WTC11 (cell line): ENCODE measurements around the gene NOXA1. TPM values are rescaled to one million over a fixed set of nuclear protein-coding genes. Genes with fewer than 3 reads are reported as not detected.
A peak's percentile ranks its signal among the peaks of the same experiment; 100 is the strongest.
"Not testable (repeated sequence)": the region's sequence is repeated elsewhere in the genome, so short reads cannot be mapped to it uniquely, and the experiment has no call there.

Experiments
- ATAC-seq: fragments of 200-7000 bp; cut with Tn5 transposase; 2 replicates; pipeline ENCODE4 v1.10.0; 2021; ENCODE audit warnings: mild to moderate bottlenecking, moderate library complexity
- CTCF ChIA-PET: fragments of 300-600 bp; sonication (Branson Sonifier 250); formaldehyde crosslinking; loops from one replicate; lab custom pipeline; 2021; ENCODE audit warnings: antibody characterized with exemption; lab: Charles Lee
- POLR2A ChIA-PET: fragments of 350-600 bp; sonication (Branson Sonifier 250); formaldehyde crosslinking; loops from one replicate; lab custom pipeline; 2021; ENCODE audit warnings: antibody characterized with exemption; lab: Charles Lee
- DNase-seq: peaks from one replicate; pipeline ENCODE4 v3.0.0; 2021; ENCODE audit warnings: low spot score
- H3K27ac Mint-ChIP-seq: 2 replicates; pipeline ENCODE4 v1.8.0; 2021; ENCODE audit warnings: mixed read lengths
- H3K27me3 Mint-ChIP-seq: 2 replicates; pipeline ENCODE4 v1.8.0; 2021; ENCODE audit warnings: low read depth, mild to moderate bottlenecking, moderate library complexity, mixed read lengths
- H3K36me3 Mint-ChIP-seq: 2 replicates; pipeline ENCODE4 v1.8.0; 2021; ENCODE audit warnings: mixed read lengths
- H3K4me1 Mint-ChIP-seq: 2 replicates; pipeline ENCODE4 v1.8.0; 2022; ENCODE audit warnings: mixed read lengths
- H3K4me3 Mint-ChIP-seq: 2 replicates; pipeline ENCODE4 v1.8.0; 2021; ENCODE audit warnings: mild to moderate bottlenecking, moderate library complexity, mixed read lengths
- H3K9me3 Mint-ChIP-seq: 2 replicates; pipeline ENCODE4 v1.8.0; 2021; ENCODE audit warnings: mixed read lengths
- ESRRA ChIP-seq: sonication (generic); formaldehyde crosslinking; IDR thresholded peaks from 2 replicates; pipeline ENCODE4 v1.8.1; 2022; ENCODE audit warnings: mild to moderate bottlenecking, missing genetic modification reagents, borderline replicate concordance
- FOXK1 ChIP-seq: sonication (generic); formaldehyde crosslinking; IDR thresholded peaks from 2 replicates; pipeline ENCODE4 v1.8.0; 2022; ENCODE audit warnings: mild to moderate bottlenecking, moderate library complexity, missing genetic modification reagents
- JUN ChIP-seq: sonication (generic); formaldehyde crosslinking; IDR thresholded peaks from 2 replicates; pipeline ENCODE4 v1.8.0; 2023; ENCODE audit warnings: mild to moderate bottlenecking, missing genetic modification reagents
- KAT7 ChIP-seq: sonication (generic); formaldehyde crosslinking; IDR thresholded peaks from 2 replicates; pipeline ENCODE4 v1.8.1; 2023; ENCODE audit warnings: missing genetic modification reagents, mild to moderate bottlenecking, borderline replicate concordance
- NR2C2 ChIP-seq: sonication (generic); formaldehyde crosslinking; IDR thresholded peaks from 2 replicates; pipeline ENCODE4 v1.8.0; 2022; ENCODE audit warnings: mild to moderate bottlenecking, missing genetic modification reagents
- SP1 ChIP-seq: sonication (generic); formaldehyde crosslinking; conservative IDR thresholded peaks from 2 replicates; pipeline ENCODE4 v1.8.1; 2022; ENCODE audit warnings: missing genetic modification reagents
- TEAD1 ChIP-seq: sonication (generic); formaldehyde crosslinking; IDR thresholded peaks from 2 replicates; pipeline ENCODE4 v1.8.0; 2022; ENCODE audit warnings: mild to moderate bottlenecking, missing genetic modification reagents
- ZNF138 ChIP-seq: sonication (generic); formaldehyde crosslinking; conservative IDR thresholded peaks from 2 replicates; pipeline ENCODE4 v1.8.1; 2022; ENCODE audit warnings: mild to moderate bottlenecking, moderate library complexity, missing genetic modification reagents
- total RNA-seq: library from RNA; stranded (reverse); gene quantifications from 3 replicates; pipeline ENCODE4 v1.2.3, GENCODE V29; 2021
- TF ChIP-seq, protein P1 (sequence below): sonication (generic); formaldehyde crosslinking; IDR thresholded peaks from 2 replicates; pipeline ENCODE4 v1.8.1; 2023; ENCODE audit warnings: mild to moderate bottlenecking, missing genetic modification reagents, borderline replicate concordance
- TF ChIP-seq, protein P2 (sequence below): sonication (generic); formaldehyde crosslinking; IDR thresholded peaks from 2 replicates; pipeline ENCODE4 v1.8.0; 2023; ENCODE audit warnings: missing genetic modification reagents, mild to moderate bottlenecking, borderline replicate concordance
- TF ChIP-seq, protein P3 (sequence below): sonication (generic); formaldehyde crosslinking; IDR thresholded peaks from 2 replicates; pipeline ENCODE4 v1.8.1; 2023; ENCODE audit warnings: mild to moderate bottlenecking, moderate library complexity, missing genetic modification reagents

The NOXA1 gene
- total RNA-seq, 1 experiment from 2014 or later, result 2.9 TPM

DNA sequence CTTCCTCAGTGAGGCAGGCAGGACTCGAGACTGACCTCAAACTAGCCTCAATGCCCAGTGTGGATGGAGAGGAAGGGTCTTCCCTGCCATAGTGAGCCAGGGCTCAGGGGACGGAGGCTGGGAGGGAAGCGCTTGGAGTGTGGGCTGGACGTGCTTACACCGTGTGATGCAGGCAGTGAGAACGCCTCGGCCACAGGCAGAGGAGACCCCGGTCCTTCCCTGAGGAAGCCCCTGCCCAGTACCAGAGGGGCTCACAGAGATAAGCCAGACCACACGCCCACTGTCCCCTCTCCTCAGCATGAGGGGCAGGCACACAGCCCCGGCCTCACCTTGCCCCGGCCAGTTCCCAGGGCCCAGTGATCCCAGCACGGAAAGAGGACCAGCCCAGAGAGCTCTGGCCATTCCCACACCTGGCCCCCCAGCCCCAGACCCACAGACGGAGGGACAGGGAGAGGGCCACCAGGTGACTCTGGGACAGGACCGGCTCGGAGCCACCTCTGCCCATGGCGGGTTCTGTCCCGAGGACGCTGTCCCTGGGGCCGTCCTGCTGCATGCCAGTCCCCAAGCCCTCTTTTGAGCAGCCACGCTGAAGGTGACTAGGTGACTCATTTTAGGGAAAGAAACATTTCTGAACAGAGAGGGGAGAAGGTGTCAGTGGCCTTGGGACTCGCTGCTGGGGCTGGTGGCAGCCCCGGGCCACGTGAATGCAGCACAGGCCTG, 42.0 kb downstream of the NOXA1 start:
- TF ChIP-seq, protein P1, sequence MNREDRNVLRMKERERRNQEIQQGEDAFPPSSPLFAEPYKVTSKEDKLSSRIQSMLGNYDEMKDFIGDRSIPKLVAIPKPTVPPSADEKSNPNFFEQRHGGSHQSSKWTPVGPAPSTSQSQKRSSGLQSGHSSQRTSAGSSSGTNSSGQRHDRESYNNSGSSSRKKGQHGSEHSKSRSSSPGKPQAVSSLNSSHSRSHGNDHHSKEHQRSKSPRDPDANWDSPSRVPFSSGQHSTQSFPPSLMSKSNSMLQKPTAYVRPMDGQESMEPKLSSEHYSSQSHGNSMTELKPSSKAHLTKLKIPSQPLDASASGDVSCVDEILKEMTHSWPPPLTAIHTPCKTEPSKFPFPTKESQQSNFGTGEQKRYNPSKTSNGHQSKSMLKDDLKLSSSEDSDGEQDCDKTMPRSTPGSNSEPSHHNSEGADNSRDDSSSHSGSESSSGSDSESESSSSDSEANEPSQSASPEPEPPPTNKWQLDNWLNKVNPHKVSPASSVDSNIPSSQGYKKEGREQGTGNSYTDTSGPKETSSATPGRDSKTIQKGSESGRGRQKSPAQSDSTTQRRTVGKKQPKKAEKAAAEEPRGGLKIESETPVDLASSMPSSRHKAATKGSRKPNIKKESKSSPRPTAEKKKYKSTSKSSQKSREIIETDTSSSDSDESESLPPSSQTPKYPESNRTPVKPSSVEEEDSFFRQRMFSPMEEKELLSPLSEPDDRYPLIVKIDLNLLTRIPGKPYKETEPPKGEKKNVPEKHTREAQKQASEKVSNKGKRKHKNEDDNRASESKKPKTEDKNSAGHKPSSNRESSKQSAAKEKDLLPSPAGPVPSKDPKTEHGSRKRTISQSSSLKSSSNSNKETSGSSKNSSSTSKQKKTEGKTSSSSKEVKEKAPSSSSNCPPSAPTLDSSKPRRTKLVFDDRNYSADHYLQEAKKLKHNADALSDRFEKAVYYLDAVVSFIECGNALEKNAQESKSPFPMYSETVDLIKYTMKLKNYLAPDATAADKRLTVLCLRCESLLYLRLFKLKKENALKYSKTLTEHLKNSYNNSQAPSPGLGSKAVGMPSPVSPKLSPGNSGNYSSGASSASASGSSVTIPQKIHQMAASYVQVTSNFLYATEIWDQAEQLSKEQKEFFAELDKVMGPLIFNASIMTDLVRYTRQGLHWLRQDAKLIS (CRISPR knock-in tag), result no peak
- no peak overlapping the region for H3K27ac Mint-ChIP-seq
- POLR2A ChIA-PET, result no interaction called here
- CTCF ChIA-PET, result no interaction called here
- ATAC-seq (no peak), DNase-seq (no peak)
- H3K4me1 Mint-ChIP-seq, result no peaks in the 10 kb centered on the region
- no peaks in the 10 kb centered on the region for H3K9me3 Mint-ChIP-seq
- H3K27me3 Mint-ChIP-seq, result no peaks in the 10 kb centered on the region
- H3K4me3 Mint-ChIP-seq, result no peak overlapping the region
- H3K36me3 Mint-ChIP-seq, result no peaks in the 10 kb centered on the region

DNA sequence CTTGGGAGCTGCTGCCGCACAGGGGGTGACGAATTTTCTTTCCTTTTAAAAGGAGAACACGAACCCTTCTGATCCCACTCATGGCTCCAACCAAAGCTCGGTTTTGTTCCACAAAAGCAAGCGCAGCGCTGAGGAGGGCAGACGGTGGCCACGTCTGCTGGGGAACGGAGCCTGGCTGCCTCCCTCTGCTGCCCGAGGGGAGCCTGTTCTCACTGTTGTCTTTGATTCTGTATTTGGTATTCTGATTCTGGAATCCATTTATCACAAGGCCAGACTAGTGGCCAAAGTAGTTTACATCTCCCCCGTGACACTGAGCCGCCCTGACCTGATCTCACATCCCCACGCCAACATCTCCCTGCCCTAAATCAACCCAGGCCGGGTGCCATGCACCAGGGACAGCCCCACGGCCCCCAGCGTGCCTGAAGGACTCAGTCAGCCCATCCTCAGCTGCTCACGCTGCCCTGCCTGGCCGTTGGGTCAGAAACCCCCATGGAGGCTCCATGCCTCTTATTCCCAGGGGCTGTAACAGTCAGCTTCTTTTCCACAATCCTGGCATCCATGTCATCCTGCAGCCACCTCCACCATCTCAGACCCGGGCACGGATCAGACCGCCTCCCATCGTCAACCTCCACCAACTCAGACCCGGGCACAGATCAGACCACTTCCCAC, 42.7 kb downstream of the NOXA1 start:
- POLR2A ChIA-PET, result no interaction called here

DNA sequence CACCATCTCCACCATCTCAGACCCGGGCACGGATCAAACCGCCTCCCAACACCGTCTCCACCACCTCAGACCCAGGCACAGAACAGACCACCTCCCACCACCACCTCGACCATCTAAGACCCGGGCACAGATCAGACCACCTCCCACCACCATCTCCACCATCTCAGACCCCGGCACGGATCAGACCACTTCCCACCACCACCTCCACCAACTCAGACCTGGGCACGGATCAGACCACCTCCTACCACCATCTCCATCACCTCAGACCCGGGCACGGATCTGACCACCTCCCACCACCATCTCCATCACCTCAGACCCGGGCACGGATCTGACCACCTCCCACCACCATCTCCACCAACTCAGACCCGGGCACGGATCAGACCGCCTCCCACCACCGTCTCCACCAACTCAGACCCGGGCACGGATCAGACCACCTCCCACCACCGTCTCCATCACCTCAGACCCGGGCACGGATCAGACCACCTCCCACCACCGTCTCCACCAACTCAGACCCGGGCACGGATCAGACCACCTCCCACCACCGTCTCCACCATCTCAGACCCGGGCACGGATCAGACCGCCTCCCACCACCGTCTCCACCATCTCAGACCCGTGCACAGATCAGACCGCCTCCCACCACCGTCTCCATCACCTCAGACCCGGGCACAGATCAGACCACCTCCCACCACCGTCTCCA, 43.3 kb downstream of the NOXA1 start:
- DNase-seq, H3K4me1 Mint-ChIP-seq, H3K4me3 Mint-ChIP-seq, H3K27me3 Mint-ChIP-seq, H3K36me3 Mint-ChIP-seq, CTCF ChIA-PET, H3K9me3 Mint-ChIP-seq, POLR2A ChIA-PET, ATAC-seq: not testable (repeated sequence)
- H3K27ac Mint-ChIP-seq, result 0 out of 2 replicates have a peak overlapping the region, but pooled peaks have one; percentile 25

More for the DNA sequence above, 42.7 kb downstream of the NOXA1 start:
- no peaks in the 10 kb centered on the region for H3K9me3 Mint-ChIP-seq
- no peaks in the 10 kb centered on the region for H3K4me1 Mint-ChIP-seq
- H3K27ac Mint-ChIP-seq, result peak overlapping the region; percentile 46; the same call in 1 of the 2 replicates
- CTCF ChIA-PET, result no interaction called here
- TF ChIP-seq SP1 (CRISPR knock-in tag), result no peak
- no peak for TF ChIP-seq NR2C2
- TF ChIP-seq ZNF138 (CRISPR knock-in tag), result no peak
- TF ChIP-seq, all 79 proteins: peak for 0
- H3K36me3 Mint-ChIP-seq, result no peaks in the 10 kb centered on the region
- no peak for ATAC-seq
- no peaks in the 10 kb centered on the region for H3K27me3 Mint-ChIP-seq
- no peak overlapping the region for H3K4me3 Mint-ChIP-seq
- DNase-seq, result no peak

DNA sequence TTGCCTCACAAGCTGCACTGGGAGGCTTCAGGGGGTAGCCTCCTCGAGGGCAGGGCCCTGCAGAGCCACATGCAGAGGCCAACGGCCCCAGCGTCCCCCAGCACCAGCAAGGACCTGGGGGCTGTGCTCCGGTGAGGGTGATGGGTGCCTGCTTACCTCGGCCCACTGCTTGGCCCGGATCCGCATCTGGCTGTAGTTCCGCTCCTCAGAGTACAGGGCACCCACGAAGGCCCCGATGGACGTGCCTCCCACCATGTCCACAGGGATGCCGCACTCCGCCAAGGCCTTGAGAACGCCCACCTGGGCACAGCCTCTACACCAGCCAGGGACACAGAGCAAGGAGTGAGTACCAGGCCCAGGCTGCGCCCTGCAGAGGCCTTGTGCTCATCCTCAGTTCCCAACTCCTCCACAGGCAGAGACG, 44.0 kb downstream of the NOXA1 start:
- Mint-ChIP-seq H3K4me3 (no peak overlapping the region), H3K4me1 (no peaks in the 10 kb centered on the region), H3K9me3 (no peaks in the 10 kb centered on the region), H3K36me3 (no peaks in the 10 kb centered on the region), H3K27me3 (no peaks in the 10 kb centered on the region), H3K27ac (no peak overlapping the region)
- ATAC-seq (no peak), DNase-seq (no peak)
- ChIA-PET CTCF (no interaction called here), POLR2A (no interaction called here)
- TF ChIP-seq FOXK1 (CRISPR knock-in tag), result no peak
- TF ChIP-seq ESRRA, result no peak
- TF ChIP-seq, protein P2, sequence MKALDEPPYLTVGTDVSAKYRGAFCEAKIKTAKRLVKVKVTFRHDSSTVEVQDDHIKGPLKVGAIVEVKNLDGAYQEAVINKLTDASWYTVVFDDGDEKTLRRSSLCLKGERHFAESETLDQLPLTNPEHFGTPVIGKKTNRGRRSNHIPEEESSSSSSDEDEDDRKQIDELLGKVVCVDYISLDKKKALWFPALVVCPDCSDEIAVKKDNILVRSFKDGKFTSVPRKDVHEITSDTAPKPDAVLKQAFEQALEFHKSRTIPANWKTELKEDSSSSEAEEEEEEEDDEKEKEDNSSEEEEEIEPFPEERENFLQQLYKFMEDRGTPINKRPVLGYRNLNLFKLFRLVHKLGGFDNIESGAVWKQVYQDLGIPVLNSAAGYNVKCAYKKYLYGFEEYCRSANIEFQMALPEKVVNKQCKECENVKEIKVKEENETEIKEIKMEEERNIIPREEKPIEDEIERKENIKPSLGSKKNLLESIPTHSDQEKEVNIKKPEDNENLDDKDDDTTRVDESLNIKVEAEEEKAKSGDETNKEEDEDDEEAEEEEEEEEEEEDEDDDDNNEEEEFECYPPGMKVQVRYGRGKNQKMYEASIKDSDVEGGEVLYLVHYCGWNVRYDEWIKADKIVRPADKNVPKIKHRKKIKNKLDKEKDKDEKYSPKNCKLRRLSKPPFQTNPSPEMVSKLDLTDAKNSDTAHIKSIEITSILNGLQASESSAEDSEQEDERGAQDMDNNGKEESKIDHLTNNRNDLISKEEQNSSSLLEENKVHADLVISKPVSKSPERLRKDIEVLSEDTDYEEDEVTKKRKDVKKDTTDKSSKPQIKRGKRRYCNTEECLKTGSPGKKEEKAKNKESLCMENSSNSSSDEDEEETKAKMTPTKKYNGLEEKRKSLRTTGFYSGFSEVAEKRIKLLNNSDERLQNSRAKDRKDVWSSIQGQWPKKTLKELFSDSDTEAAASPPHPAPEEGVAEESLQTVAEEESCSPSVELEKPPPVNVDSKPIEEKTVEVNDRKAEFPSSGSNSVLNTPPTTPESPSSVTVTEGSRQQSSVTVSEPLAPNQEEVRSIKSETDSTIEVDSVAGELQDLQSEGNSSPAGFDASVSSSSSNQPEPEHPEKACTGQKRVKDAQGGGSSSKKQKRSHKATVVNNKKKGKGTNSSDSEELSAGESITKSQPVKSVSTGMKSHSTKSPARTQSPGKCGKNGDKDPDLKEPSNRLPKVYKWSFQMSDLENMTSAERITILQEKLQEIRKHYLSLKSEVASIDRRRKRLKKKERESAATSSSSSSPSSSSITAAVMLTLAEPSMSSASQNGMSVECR, result no peak
- no peak for TF ChIP-seq JUN (CRISPR knock-in tag)
- TF ChIP-seq TEAD1 (CRISPR knock-in tag), result no peak
- TF ChIP-seq, protein P1 (CRISPR knock-in tag), result no peak
- no peak for TF ChIP-seq KAT7 (CRISPR knock-in tag)
- TF ChIP-seq, protein P3, sequence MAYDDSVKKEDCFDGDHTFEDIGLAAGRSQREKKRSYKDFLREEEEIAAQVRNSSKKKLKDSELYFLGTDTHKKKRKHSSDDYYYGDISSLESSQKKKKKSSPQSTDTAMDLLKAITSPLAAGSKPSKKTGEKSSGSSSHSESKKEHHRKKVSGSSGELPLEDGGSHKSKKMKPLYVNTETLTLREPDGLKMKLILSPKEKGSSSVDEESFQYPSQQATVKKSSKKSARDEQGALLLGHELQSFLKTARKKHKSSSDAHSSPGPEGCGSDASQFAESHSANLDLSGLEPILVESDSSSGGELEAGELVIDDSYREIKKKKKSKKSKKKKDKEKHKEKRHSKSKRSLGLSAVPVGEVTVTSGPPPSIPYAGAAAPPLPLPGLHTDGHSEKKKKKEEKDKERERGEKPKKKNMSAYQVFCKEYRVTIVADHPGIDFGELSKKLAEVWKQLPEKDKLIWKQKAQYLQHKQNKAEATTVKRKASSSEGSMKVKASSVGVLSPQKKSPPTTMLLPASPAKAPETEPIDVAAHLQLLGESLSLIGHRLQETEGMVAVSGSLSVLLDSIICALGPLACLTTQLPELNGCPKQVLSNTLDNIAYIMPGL (CRISPR knock-in tag), result no peak
